H1 (cell line): ENCODE measurements around the gene IGLL5. TPM values are rescaled to one million over a fixed set of nuclear protein-coding genes. Genes with fewer than 3 reads are reported as not detected.

Experiments
- CTCF ChIA-PET: fragments of 300-600 bp; sonication (Branson Sonifier 250); formaldehyde crosslinking; loops from one replicate; lab custom pipeline; 2021; ENCODE audit not compliant: partially characterized antibody; lab: Charles Lee
- POLR2A ChIA-PET: fragments of 300-600 bp; sonication (Branson Sonifier 250); formaldehyde crosslinking; loops from one replicate; lab custom pipeline; 2021; ENCODE audit warnings: inconsistent platforms; ENCODE audit not compliant: partially characterized antibody; lab: Charles Lee
- DNase-seq, 2 experiments: peaks; one replicate each; pipeline versions ENCODE4 v3.0.0 to v3.0.0-alpha.2; 2010 to 2022; ENCODE audit warnings: low spot score in 2 of 2, low read depth in 1 of 2, mixed read lengths in 1 of 2
- FAIRE-seq: peaks from 2 replicates; lab custom pipeline; 2011; peaks lifted over from hg19 to GRCh38; lab: Jason Lieb, UNC
- H2AFZ ChIP-seq: 2 replicates; pipeline ENCODE4 v1.8.1; 2012; ENCODE audit warnings: low read length, inconsistent platforms
- H2AK5ac ChIP-seq: 2 replicates; pipeline ENCODE4 v1.6.1; 2013; ENCODE audit warnings: low read depth, low read length
- H2BK120ac ChIP-seq: replicated peaks from 2 replicates; pipeline ENCODE3; 2013; ENCODE audit warnings: low read depth, low read length, inconsistent platforms
- H2BK12ac ChIP-seq: 2 replicates; pipeline ENCODE4 v1.6.1; 2013; ENCODE audit warnings: low read depth, low read length
- H2BK15ac ChIP-seq: 2 replicates; pipeline ENCODE4 v1.6.1; 2013; ENCODE audit warnings: low read length
- H2BK20ac ChIP-seq: 2 replicates; pipeline ENCODE4 v1.6.1; 2013; ENCODE audit warnings: low read length
- H2BK5ac ChIP-seq: 2 replicates; pipeline ENCODE4 v1.6.1; 2013; ENCODE audit warnings: low read depth, low read length
- H3K14ac ChIP-seq: 2 replicates; pipeline ENCODE4 v1.6.1; 2013; ENCODE audit warnings: inconsistent platforms; ENCODE audit not compliant: insufficient read length
- H3K18ac ChIP-seq: 2 replicates; pipeline ENCODE4 v1.6.1; 2013; ENCODE audit warnings: low read length; ENCODE audit errors: extremely low read depth
- H3K23ac ChIP-seq: 2 replicates; pipeline ENCODE4 v1.6.1; 2013; ENCODE audit warnings: inconsistent platforms; ENCODE audit not compliant: insufficient read length
- H3K23me2 ChIP-seq: 2 replicates; pipeline ENCODE4 v1.6.1; 2013; ENCODE audit warnings: low read depth, low read length
- H3K27ac ChIP-seq: 2 replicates; pipeline ENCODE4 v1.6.1; 2011; ENCODE audit warnings: low read depth, low read length, inconsistent platforms
- H3K27me3 ChIP-seq, 4 experiments: replicated peaks in 1 of 4; 1 replicate in 1 of 4; 2 replicates in 3 of 4; pipeline versions ENCODE4 v1.6.1 to v1.8.1; 2011 to 2013; ENCODE audit warnings: low read length in 3 of 4, mild to moderate bottlenecking in 3 of 4, inconsistent platforms in 2 of 4, mixed read lengths in 2 of 4, moderate library complexity in 1 of 4; ENCODE audit not compliant: control insufficient read depth in 3 of 4, insufficient read depth in 3 of 4; ENCODE audit errors: extremely low read depth in 1 of 4
- H3K36me3 ChIP-seq, 4 experiments: 2 replicates each; pipeline versions ENCODE4 v1.6.1 to v1.8.1; 2011 to 2013; ENCODE audit warnings: mild to moderate bottlenecking in 4 of 4, low read length in 3 of 4, moderate library complexity in 2 of 4, control low read depth in 1 of 4, inconsistent platforms in 1 of 4; ENCODE audit not compliant: insufficient read depth in 4 of 4, control insufficient read depth in 2 of 4
- H3K4ac ChIP-seq: replicated peaks from 2 replicates; pipeline ENCODE3; 2013; ENCODE audit warnings: low read length, low read depth, mixed read lengths, inconsistent platforms; ENCODE audit not compliant: insufficient read length
- H3K4me1 ChIP-seq, 4 experiments: replicated peaks in 1 of 4; 1 replicate in 1 of 4; 2 replicates in 3 of 4; pipeline versions ENCODE4 v1.6.1 to v1.8.1; 2011 to 2013; ENCODE audit warnings: low read length in 3 of 4, inconsistent platforms in 2 of 4, mixed read lengths in 1 of 4; ENCODE audit not compliant: insufficient read depth in 4 of 4, control insufficient read depth in 3 of 4
- H3K4me2 ChIP-seq, 2 experiments: 2 replicates each; pipeline versions ENCODE4 v1.6.1 to v1.8.1; 2011 to 2013; ENCODE audit warnings: low read depth in 2 of 2, low read length in 2 of 2, control low read depth in 1 of 2, inconsistent platforms in 1 of 2, mild to moderate bottlenecking in 1 of 2; ENCODE audit not compliant: insufficient read depth in 1 of 2
- H3K4me3 ChIP-seq, 4 experiments: fragments of 200-600, 300-600 bp in 1 of 4; sonication (generic), shearing (Covaris generic), sonication (Bioruptor Twin) in 1 of 4; 2 replicates each; pipeline versions ENCODE4 v1.5.1 to v1.8.1; 2011 to 2016; ENCODE audit warnings: low read length in 4 of 4, low read depth in 3 of 4, control low read depth in 2 of 4, inconsistent platforms in 2 of 4, mild to moderate bottlenecking in 2 of 4, mixed read lengths in 1 of 4, moderate library complexity in 1 of 4; ENCODE audit not compliant: insufficient read depth in 2 of 4; ENCODE audit errors: extremely low read depth in 1 of 4
- H3K56ac ChIP-seq: replicated peaks from 2 replicates; pipeline ENCODE3; 2013; ENCODE audit warnings: low read depth, mild to moderate bottlenecking, mixed read lengths, low read length, inconsistent platforms; ENCODE audit not compliant: insufficient read length
- H3K79me1 ChIP-seq: 2 replicates; pipeline ENCODE4 v1.6.1; 2013; ENCODE audit warnings: low read depth, low read length, control low read depth
- H3K79me2 ChIP-seq, 2 experiments: 2 replicates each; pipeline versions ENCODE4 v1.6.1 to v1.8.1; 2012 to 2013; ENCODE audit warnings: low read length in 2 of 2, mild to moderate bottlenecking in 2 of 2, inconsistent platforms in 1 of 2; ENCODE audit not compliant: insufficient read depth in 2 of 2, control insufficient read depth in 1 of 2
- H3K9ac ChIP-seq, 4 experiments: replicated peaks in 1 of 4; 1 replicate in 1 of 4; 2 replicates in 3 of 4; pipeline versions ENCODE4 v1.6.1 to v1.8.1; 2011 to 2013; ENCODE audit warnings: low read depth in 3 of 4, low read length in 3 of 4, control low read depth in 2 of 4, mild to moderate bottlenecking in 2 of 4, moderate library complexity in 2 of 4, inconsistent platforms in 1 of 4; ENCODE audit errors: extremely low read depth in 1 of 4
- H3K9me3 ChIP-seq, 2 experiments: 2 replicates each; pipeline versions ENCODE4 v1.6.1 to v1.8.1; 2012 to 2013; ENCODE audit warnings: mild to moderate bottlenecking in 2 of 2, moderate library complexity in 2 of 2, control low read depth in 1 of 2, inconsistent platforms in 1 of 2, low read depth in 1 of 2, low read length in 1 of 2, mixed read lengths in 1 of 2; ENCODE audit not compliant: insufficient read depth in 2 of 2
- H4K20me1 ChIP-seq, 2 experiments: replicated peaks in 1 of 2; 2 replicates each; pipeline versions ENCODE3 to v1.8.1; 2011 to 2013; ENCODE audit warnings: inconsistent platforms in 2 of 2, low read length in 2 of 2, mild to moderate bottlenecking in 1 of 2; ENCODE audit not compliant: insufficient read depth in 2 of 2, control insufficient read depth in 1 of 2
- H4K5ac ChIP-seq: 2 replicates; pipeline ENCODE4 v1.6.1; 2013; ENCODE audit warnings: low read length, low read depth, mixed read lengths, inconsistent platforms; ENCODE audit not compliant: insufficient read length
- H4K8ac ChIP-seq: 2 replicates; pipeline ENCODE4 v1.8.0; 2013; ENCODE audit warnings: mild to moderate bottlenecking, moderate library complexity, low read length, inconsistent platforms; ENCODE audit not compliant: insufficient read depth; ENCODE audit errors: extremely low read depth
- H4K91ac ChIP-seq: replicated peaks from 2 replicates; pipeline ENCODE3; 2013; ENCODE audit warnings: low read length, mixed read lengths, inconsistent platforms; ENCODE audit not compliant: insufficient read length
- ASH2L ChIP-seq: fragments of 200-600, 300-600 bp; sonication (generic); IDR thresholded peaks from one replicate; pipeline ENCODE4 v1.7.1; 2017; ENCODE audit warnings: low read length
- FOSL1 ChIP-seq: IDR thresholded peaks from 2 replicates; pipeline ENCODE4 v1.6.1; 2011; ENCODE audit warnings: mild to moderate bottlenecking, low read depth, low read length, moderate library complexity; ENCODE audit not compliant: insufficient read depth
- KDM5A ChIP-seq: fragments of 200-600 bp; IDR thresholded peaks from 2 replicates; pipeline ENCODE4 v1.7.1; 2012; ENCODE audit warnings: mild to moderate bottlenecking, low read length, inconsistent platforms, mixed read lengths
- PHF8 ChIP-seq: fragments of 200-600 bp; sonication (generic); conservative IDR thresholded peaks from 2 replicates; pipeline ENCODE4 v1.7.1; 2012; ENCODE audit warnings: low read depth, mild to moderate bottlenecking, inconsistent platforms, low read length, moderate library complexity
- POLR2A ChIP-seq, 2 experiments: IDR thresholded peaks; 1 replicate in 1 of 2; 2 replicates in 1 of 2; pipeline ENCODE4 v1.6.1; 2011; ENCODE audit warnings: low read depth in 2 of 2, low read length in 2 of 2, mild to moderate bottlenecking in 2 of 2; ENCODE audit errors: control extremely low read depth in 1 of 2
- RAD21 ChIP-seq, 2 experiments: IDR thresholded peaks in 1 of 2; conservative IDR thresholded peaks in 1 of 2; 2 replicates each; pipeline ENCODE4 v1.6.1; 2011; ENCODE audit warnings: low read depth in 2 of 2, low read length in 2 of 2, improper control_type of control experiment in 1 of 2, inconsistent platforms in 1 of 2, mild to moderate bottlenecking in 1 of 2, moderate library complexity in 1 of 2
- RXRA ChIP-seq: IDR thresholded peaks from 2 replicates; pipeline ENCODE4 v1.6.1; 2011; ENCODE audit warnings: low read depth, mild to moderate bottlenecking, low read length, moderate library complexity; ENCODE audit not compliant: insufficient read depth
- SP1 ChIP-seq: IDR thresholded peaks from 2 replicates; pipeline ENCODE4 v1.6.1; 2011; ENCODE audit warnings: low read depth, low read length
- SP4 ChIP-seq: IDR thresholded peaks from 2 replicates; pipeline ENCODE4 v1.6.1; 2012; ENCODE audit warnings: low read length, inconsistent platforms
- TEAD4 ChIP-seq: IDR thresholded peaks from 2 replicates; pipeline ENCODE4 v1.6.1; 2012; ENCODE audit warnings: low read depth, low read length, inconsistent platforms, mixed read lengths
- YY1 ChIP-seq: IDR thresholded peaks from 2 replicates; pipeline ENCODE4 v1.6.1; 2011; ENCODE audit warnings: low read depth, mild to moderate bottlenecking, low read length
- WGBS, 2 experiments: shearing (Covaris generic) in 1 of 2; methylation state at CpG; one replicate each; pipeline versions ENCODE4 v1.1.6 to v1.1.7; 2013 to 2015; ENCODE audit warnings: low lambda C conversion rate in 2 of 2, mixed read lengths in 2 of 2, inconsistent platforms in 1 of 2, low coverage in 1 of 2, missing lambda C conversion rate in 1 of 2; ENCODE audit not compliant: insufficient replicate concordance in 2 of 2, insufficient coverage in 1 of 2, insufficient read length in 1 of 2; ENCODE audit errors: extremely low coverage in 1 of 2, missing lambda C conversion rate in 1 of 2; 5-methylcytosine and 5-hydroxymethylcytosine counted together
- long read RNA-seq, 2 experiments: library from RNA in 1 of 2; library from capped mRNA in 1 of 2; stranded (forward); transcript quantifications; one replicate each; pipeline ENCODE4 v2.0.0, GENCODE V29; 2021; ENCODE audit warnings: inconsistent platforms in 1 of 2
- polyA minus RNA-seq, 3 experiments: library from RNA; depleted of rRNA, polyadenylated mRNA; stranded (reverse); fragments of >200 nt; gene quantifications; 1 replicate in 2 of 3; 2 replicates in 1 of 3; pipeline ENCODE4 v1.2.3, GENCODE V29; 2011
- polyA plus RNA-seq, 7 experiments: library from polyadenylated mRNA; depleted of rRNA in 3 of 7; stranded (reverse) in 5 of 7; unstranded in 2 of 7; fragments of >200 nt in 5 of 7; fragments of 200-250 nt in 2 of 7; gene quantifications; 1 replicate in 5 of 7; 2 replicates in 1 of 7; 4 replicates in 1 of 7; pipeline versions ENCODE4 v1.2.1 to v1.2.3, GENCODE V29; 2011 to 2013; ENCODE audit warnings: missing spikeins in 2 of 7, mixed read lengths in 2 of 7
- total RNA-seq: library from RNA; stranded (reverse); fragmentation: NEBNext Ultra II Directional; extraction: Animal tissue kit (Norgen Biotek cat#: 25700); gene quantifications from 2 replicates; pipeline ENCODE4 v1.2.1, GENCODE V29; 2021

The IGLL5 gene
- total RNA-seq (not detected in 2 replicates), polyA plus RNA-seq (2011; rRNA removed) (not detected in 2 replicates), polyA minus RNA-seq (2011; rRNA and poly(A)+ RNA removed) (not detected in 2 replicates)
- not detected for polyA plus RNA-seq (2011; cell fraction: cytosol; rRNA removed)
- not detected for polyA plus RNA-seq (2011; cell fraction: nucleus; rRNA removed)
- polyA plus RNA-seq (2012, experiment 1 of 2): not detected in 4 replicates
- polyA plus RNA-seq (2012, experiment 2 of 2): not detected
- polyA plus RNA-seq (2013, experiment 1 of 2): not detected
- not detected for polyA plus RNA-seq (2013, experiment 2 of 2)
- not detected for polyA minus RNA-seq (2011; cell fraction: cytosol; rRNA and poly(A)+ RNA removed)
- not detected for polyA minus RNA-seq (2011; cell fraction: nucleus; rRNA and poly(A)+ RNA removed)
- long read RNA-seq, experiment 1: 0 reads
- long read RNA-seq, experiment 2: 0 reads

DNA sequence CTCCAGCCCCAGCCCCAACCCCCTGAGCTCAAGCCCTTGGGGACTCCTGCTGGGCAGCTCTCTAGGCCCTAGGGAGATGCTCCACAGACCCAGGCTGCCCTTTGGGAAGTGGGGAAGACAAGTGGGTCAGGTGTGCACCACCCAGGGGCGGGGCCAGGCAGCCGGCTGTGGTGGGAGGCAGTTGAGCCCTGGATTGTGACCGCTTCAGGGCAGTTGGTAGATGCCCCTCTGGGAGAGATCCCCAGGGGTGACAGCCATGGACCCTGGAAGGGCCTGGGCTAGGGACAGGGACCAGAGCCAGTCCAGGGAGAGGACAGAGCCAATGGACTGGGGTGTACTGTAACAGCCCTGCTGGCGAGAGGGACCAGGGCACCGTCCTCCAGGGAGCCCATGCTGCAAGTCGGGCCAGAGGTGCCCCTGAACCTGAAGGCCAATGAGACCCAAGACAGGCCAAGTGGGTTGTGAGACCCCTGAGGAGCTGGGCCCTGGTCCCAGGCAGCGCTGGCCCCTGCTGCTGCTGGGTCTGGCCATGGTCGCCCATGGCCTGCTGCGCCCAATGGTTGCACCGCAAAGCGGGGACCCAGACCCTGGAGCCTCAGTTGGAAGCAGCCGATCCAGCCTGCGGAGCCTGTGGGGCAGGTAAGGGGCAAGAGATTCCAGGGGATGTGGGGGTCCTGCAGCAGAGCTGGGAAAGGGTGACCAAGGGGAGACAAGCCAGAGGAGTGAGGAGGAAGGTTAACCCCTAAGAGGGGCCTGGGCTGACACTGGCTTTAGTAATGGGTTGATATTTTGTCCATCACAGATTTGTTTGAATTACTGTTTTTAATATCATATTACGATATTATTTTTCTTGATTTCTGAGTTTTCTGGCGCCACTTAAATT is at the start of gene IGLL5:
Gene IGLL5 (plus strand): TSS at position 196 of the 883 bp plus-strand sequence. CDS start 238 bp downstream, at position 434.
- Histone ChIP-seq H3K56ac (no peak within 1 kb of the TSS), H3K4ac (no peak within 1 kb of the TSS), H3K18ac (no peak within 1 kb of the TSS), H3K4me3 (no peak within 1 kb of the TSS), H3K23me2 (no peaks in the 10 kb centered on the region), H3K36me3 (no peaks in the 10 kb centered on the region), H4K8ac (peak within 1 kb of the TSS; percentile 25; the same call in 1 of the 2 replicates), H2BK20ac (no peak within 1 kb of the TSS), H3K9me3 (peaks cover 29 to 50% of the 10 kb centered on the region in 2 experiments), H2BK120ac (no peak within 1 kb of the TSS), H3K79me2 (no peaks in the 10 kb centered on the region), H4K91ac (no peak within 1 kb of the TSS), H4K5ac (no peak within 1 kb of the TSS), H2AK5ac (no peak within 1 kb of the TSS), H2BK12ac (no peak within 1 kb of the TSS), H3K4me2 (no peak within 1 kb of the TSS), H3K4me1 (no peaks in the 10 kb centered on the region), H2BK15ac (no peak within 1 kb of the TSS), H4K20me1 (no peaks in the 10 kb centered on the region), H3K27ac (no peak within 1 kb of the TSS), H3K9ac (no peak within 1 kb of the TSS), H2BK5ac (no peak within 1 kb of the TSS), H3K14ac (no peak within 1 kb of the TSS), H3K79me1 (no peaks in the 10 kb centered on the region; the same call in 1 of the 2 replicates), H3K27me3 (peaks cover 4 to 13% (median 11%) of the 10 kb centered on the region in 4 experiments; a peak in 6 of 7 replicates), H2AFZ (no peak within 1 kb of the TSS), H3K23ac (no peak within 1 kb of the TSS)
- CTCF ChIA-PET: no interaction called here
- 85% methylated on average over 14 of the region's 15 CpGs; no CpG with 5 or more reads in 1 of the 2 experiments for WGBS, 2 experiments
- DNase-seq: no peak
- no peak for FAIRE-seq
- POLR2A ChIA-PET: no interaction called here
- no peak for TF ChIP-seq ASH2L
- no peak for TF ChIP-seq YY1
- no peak for TF ChIP-seq KDM5A
- no peak for TF ChIP-seq RXRA
- no peak for TF ChIP-seq RAD21 (IDR thresholded peaks at IDR 0.05 in 1 of 2, conservative IDR thresholded peaks at IDR 0.05 in 1 of 2; ENCODE audit: low read depth in 2 of 2, low read length in 2 of 2)
- no peak for TF ChIP-seq FOSL1
- no peak for TF ChIP-seq PHF8
- no peak for TF ChIP-seq SP1
- no peak for TF ChIP-seq TEAD4
- no peak for TF ChIP-seq POLR2A (IDR thresholded peaks at IDR 0.05; ENCODE audit: control extremely low read depth in 1 of 2, low read depth in 2 of 2, low read length in 2 of 2)
- no peak for TF ChIP-seq SP4
